Stimulated activated CD8-positive, alpha-beta memory T cell treated with anti-CD3 and anti-CD28 coated beads, Interleukin-4, amount 100 ng/mL, for 24 hours (primary cell): ENCODE data around the gene PHYHD1.

ENCODE experiments used
- DNase-seq: peaks from one replicate; pipeline ENCODE4 v3.0.0-alpha.2; 2020; ENCODE audit warnings: low read depth

PHYHD1 gene

DNA sequence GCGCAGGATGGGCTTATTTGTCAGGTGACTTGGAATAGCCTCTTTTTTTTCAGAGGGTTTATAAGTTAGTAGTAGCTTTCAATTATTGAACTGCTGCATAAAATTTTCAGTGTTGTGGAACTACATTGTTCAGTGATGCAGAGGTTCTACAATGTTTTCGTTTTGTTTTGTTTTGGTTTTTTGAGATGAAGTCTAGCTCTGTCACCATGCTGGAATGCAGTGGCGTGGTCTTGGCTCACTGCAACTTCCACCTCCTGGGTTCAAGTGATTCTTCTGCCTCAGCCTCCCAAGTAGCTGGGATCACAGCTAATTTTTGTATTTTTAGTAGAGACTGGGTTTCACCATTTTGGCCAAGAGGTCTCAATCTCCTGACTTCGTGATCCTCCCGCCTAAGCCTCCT lies 48.7 kb downstream of the PHYHD1 start:
- DNase-seq, result no peak

DNA sequence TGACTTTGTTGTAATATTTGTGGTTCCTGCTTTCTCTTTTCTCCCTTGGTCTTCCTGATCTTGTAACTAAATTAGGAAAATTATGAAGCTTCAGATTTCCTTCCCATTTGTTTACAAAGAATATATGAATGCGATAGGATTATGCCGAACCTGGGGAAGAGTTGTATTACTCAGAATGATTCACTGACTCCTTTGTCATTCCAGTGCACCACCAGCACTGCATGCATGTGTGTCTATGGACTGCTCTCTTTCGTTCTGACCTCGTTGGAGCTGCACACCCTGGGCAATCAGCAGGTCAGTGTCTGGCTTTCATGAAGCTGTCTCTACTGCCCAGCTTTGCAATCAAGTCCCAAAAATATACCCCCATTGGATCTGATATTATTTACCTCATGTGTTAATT lies 52.2 kb downstream of the PHYHD1 start:
- DNase-seq, result no peak

DNA sequence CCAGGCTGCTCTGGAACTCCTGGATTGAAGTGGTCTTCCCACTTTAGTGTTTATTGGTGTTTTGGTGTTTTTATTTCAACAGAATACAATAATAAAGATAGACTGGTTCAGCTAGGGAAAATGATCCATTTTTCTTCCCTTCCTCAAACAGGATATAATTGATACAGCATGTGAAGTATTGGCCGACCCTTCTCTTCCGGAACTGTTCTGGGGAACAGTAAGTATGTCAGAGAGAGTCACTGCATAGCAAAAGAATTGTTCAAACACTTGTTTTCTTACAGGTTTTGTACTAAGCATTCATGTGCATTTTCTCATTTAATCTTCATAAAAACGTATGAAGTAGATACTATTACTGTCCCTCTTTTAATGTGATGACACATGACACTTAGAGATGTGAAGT lies 58.3 kb downstream of the PHYHD1 start:
- no peak for DNase-seq

DNA sequence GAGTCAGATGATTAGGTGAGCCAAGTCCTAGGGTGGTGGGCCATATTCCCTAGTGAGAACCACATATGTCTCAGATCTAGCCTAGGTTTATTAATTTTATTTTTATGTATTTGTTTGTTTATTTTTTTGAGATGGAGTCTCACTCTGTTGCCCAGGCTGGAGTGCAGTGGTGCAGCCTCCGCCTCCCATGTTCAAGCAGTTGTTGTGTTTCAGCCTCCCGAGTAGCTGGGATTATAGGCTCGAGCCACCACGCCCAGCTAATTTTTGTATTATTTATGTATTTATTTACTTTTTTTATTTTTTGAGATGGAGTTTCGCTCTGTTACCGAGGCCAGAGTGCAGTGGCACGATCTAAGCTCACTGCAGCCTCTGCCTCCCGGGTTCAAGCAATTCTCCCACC lies 62.8 kb downstream of the PHYHD1 start:
- DNase-seq, result no peak

DNA sequence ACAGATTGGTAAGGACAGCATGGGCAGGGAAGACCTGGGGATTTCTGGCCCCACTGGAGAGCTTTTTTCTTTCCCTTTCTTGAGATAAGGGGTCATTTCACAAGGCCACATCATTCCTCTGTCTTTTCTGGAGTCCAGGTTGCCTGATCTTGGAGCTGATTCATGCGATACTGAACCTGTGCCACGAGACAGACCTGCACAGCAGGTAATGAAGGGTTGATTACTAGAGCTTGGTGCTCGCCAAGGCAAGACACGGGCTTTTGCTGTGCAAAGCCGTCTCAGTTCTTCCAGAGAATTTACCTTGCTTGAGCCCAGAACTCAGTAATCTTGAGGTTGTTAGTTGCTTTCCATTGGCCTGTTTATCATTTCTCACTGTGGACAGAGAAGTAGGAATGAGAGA lies 65.9 kb downstream of the PHYHD1 start:
- no peak for DNase-seq

DNA sequence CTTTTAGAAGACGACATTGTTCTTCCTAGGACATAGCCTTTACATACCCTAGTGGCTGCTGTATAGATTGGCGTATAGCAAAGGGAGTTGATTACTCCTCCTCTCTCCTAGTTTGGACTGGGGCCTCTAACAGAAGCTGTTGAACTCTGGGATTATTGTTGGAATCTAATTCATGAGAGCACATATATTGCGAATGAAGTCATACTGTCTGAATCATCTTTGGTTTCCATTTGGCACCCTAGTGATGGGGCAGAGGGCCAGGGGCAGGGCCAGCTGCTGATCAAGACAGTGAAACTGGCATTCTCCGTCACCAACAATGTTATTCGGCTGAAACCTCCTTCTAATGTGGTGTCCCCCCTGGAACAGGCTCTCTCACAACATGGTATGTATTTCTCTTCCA lies 67.0 kb downstream of the PHYHD1 start:
- DNase-seq, result no peak
